Naive thymus-derived CD4-positive, alpha-beta T cell (primary cell): ENCODE results near the gene S100A4. TPM values are rescaled to one million over a fixed set of nuclear protein-coding genes. Genes with fewer than 3 reads are reported as not detected.

Experiments
- ATAC-seq: fragments of 150-1000 bp; cut with Tn5 transposase; 2 replicates; pipeline ENCODE4 v1.10.0; 2021; ENCODE audit warnings: mild to moderate bottlenecking, moderate library complexity
- CTCF ChIA-PET: fragments of 350-600 bp; sonication (Branson Sonifier 250); formaldehyde crosslinking; loops from one replicate; lab custom pipeline; 2021; ENCODE audit warnings: antibody characterized with exemption; lab: Charles Lee
- POLR2A ChIA-PET: fragments of 350-600 bp; sonication (Branson Sonifier 250); formaldehyde crosslinking; loops from one replicate; lab custom pipeline; 2021; ENCODE audit warnings: antibody characterized with exemption, inconsistent platforms; lab: Charles Lee
- DNase-seq, 9 donors: peaks; one replicate each; pipeline versions ENCODE4 v3.0.0 to v3.0.0-alpha.2; 2020 to 2022; ENCODE audit warnings: mixed read lengths in 1 of 9
- H3K27ac ChIP-seq: one replicate; pipeline ENCODE4 v1.7.0; 2013; ENCODE audit warnings: mild to moderate bottlenecking, low read depth, low read length, moderate library complexity
- H3K27me3 ChIP-seq, 2 donors: one replicate each; pipeline ENCODE4 v1.7.0; 2013; ENCODE audit warnings: low read length in 2 of 2, mild to moderate bottlenecking in 2 of 2, moderate library complexity in 2 of 2; ENCODE audit not compliant: control insufficient read depth in 2 of 2, insufficient read depth in 2 of 2
- H3K36me3 ChIP-seq, 3 experiments: 1 replicate in 2 of 3; 2 replicates in 1 of 3; pipeline ENCODE4 v1.7.0; 2013; ENCODE audit warnings: low read length in 3 of 3, mild to moderate bottlenecking in 3 of 3, moderate library complexity in 1 of 3; ENCODE audit not compliant: insufficient read depth in 3 of 3, control insufficient read depth in 2 of 3
- H3K4me1 ChIP-seq, 2 donors: one replicate each; pipeline ENCODE4 v1.7.0; 2013; ENCODE audit warnings: low read length in 2 of 2, mild to moderate bottlenecking in 2 of 2, moderate library complexity in 1 of 2; ENCODE audit not compliant: control insufficient read depth in 2 of 2, insufficient read depth in 2 of 2
- H3K4me3 ChIP-seq: 2 replicates; pipeline ENCODE4 v1.7.0; 2013; ENCODE audit warnings: mild to moderate bottlenecking, low read length
- H3K9me3 ChIP-seq, 3 experiments: 1 replicate in 2 of 3; 2 replicates in 1 of 3; pipeline ENCODE4 v1.7.0; 2013; ENCODE audit warnings: low read length in 3 of 3; ENCODE audit not compliant: control insufficient read depth in 2 of 3
- H3K27ac Mint-ChIP-seq, 9 donors: one replicate each; pipeline ENCODE4 v1.8.0; 2020 to 2022; ENCODE audit warnings: mixed read lengths in 9 of 9, mild to moderate bottlenecking in 8 of 9, moderate library complexity in 5 of 9, inconsistent platforms in 2 of 9
- H3K27me3 Mint-ChIP-seq, 5 donors: one replicate each; pipeline ENCODE4 v1.8.0; 2021 to 2022; ENCODE audit warnings: mixed read lengths in 5 of 5, mild to moderate bottlenecking in 1 of 5
- H3K36me3 Mint-ChIP-seq, 5 donors: one replicate each; pipeline ENCODE4 v1.8.0; 2020 to 2022; ENCODE audit warnings: mixed read lengths in 5 of 5, mild to moderate bottlenecking in 3 of 5, inconsistent platforms in 1 of 5
- H3K4me1 Mint-ChIP-seq, 7 donors: one replicate each; pipeline ENCODE4 v1.8.0; 2020 to 2022; ENCODE audit warnings: mixed read lengths in 7 of 7, mild to moderate bottlenecking in 3 of 7, inconsistent platforms in 1 of 7
- H3K4me3 Mint-ChIP-seq, 10 donors: one replicate each; pipeline ENCODE4 v1.8.0; 2020 to 2022; ENCODE audit warnings: mild to moderate bottlenecking in 10 of 10, mixed read lengths in 10 of 10, moderate library complexity in 6 of 10, inconsistent platforms in 2 of 10
- H3K9me3 Mint-ChIP-seq, 11 donors: one replicate each; pipeline ENCODE4 v1.8.0; 2020 to 2022; ENCODE audit warnings: mixed read lengths in 11 of 11, mild to moderate bottlenecking in 4 of 11, inconsistent platforms in 1 of 11, moderate library complexity in 1 of 11
- intact Hi-C, 2 donors: fragments of 100-400 bp; cut with micrococcal nuclease; formaldehyde crosslinking; loops; one replicate each; pipeline ENCODE4 v1.15.1; 2023
- polyA plus RNA-seq, 2 donors: library from polyadenylated mRNA; unstranded; fragments of 300-500 nt; fragmentation: Illumina TruSeq; gene quantifications; one replicate each; pipeline ENCODE4 v1.2.3, GENCODE V29; 2021
- total RNA-seq, 6 experiments: library from RNA in 5 of 6; stranded (reverse) in 5 of 6; gene quantifications; 1 replicate in 5 of 6; 2 replicates in 1 of 6; pipeline ENCODE4 v1.2.3 and lab custom pipeline; 2021 to 2026

The S100A4 gene
- total and polyA plus RNA-seq, 7 experiments from 2014 or later, result 54.0 to 766 (median 259) TPM

GRCh38 chr1:153506831-153507413 is 38.7 kb downstream of the S100A4 start:
- H3K4me3 ChIP-seq, result no peak overlapping the region
- H3K36me3 ChIP-seq, result no peaks in the 10 kb centered on the region
- ChIA-PET POLR2A (interaction anchor here (0.6 kb wide), 1 partner anchor 12 kb away, joined by 3 read pairs; no protein-coding TSS in a partner anchor), CTCF (interaction anchor here (0.8 to 5.3 kb wide), 2 partner anchors 25 to 64 kb away, joined by 3 to 119 read pairs; no protein-coding TSS in a partner anchor)
- H3K9me3 Mint-ChIP-seq, result peaks cover 0 to 1% (median 0%) of the 10 kb centered on the region in 11 donors
- no peak overlapping the region for H3K27ac ChIP-seq
- ATAC-seq, result no peak
- H3K27me3 ChIP-seq, result no peaks in the 10 kb centered on the region
- intact Hi-C loops, result no loop called here
- H3K4me1 ChIP-seq, result peaks cover 3 to 4% of the 10 kb centered on the region in 2 donors
- H3K36me3 Mint-ChIP-seq, result no peaks in the 10 kb centered on the region
- DNase-seq, result no peak
- H3K27me3 Mint-ChIP-seq, result peaks cover 0 to 3% (median 2%) of the 10 kb centered on the region in 5 donors
- no peaks in the 10 kb centered on the region for H3K9me3 ChIP-seq
- H3K4me1 Mint-ChIP-seq, result peaks cover 0 to 15% (median 5%) of the 10 kb centered on the region in 7 donors
- H3K27ac Mint-ChIP-seq, result no peak overlapping the region
- no peak overlapping the region for H3K4me3 Mint-ChIP-seq

- H3K27me3 Mint-ChIP-seq, result peaks cover 0 to 3% (median 3%) of the 10 kb centered on the region in 5 donors
- CTCF ChIA-PET, result interaction anchor here (0.8 kb wide), 1 partner anchor 26 kb away, joined by 3 read pairs; no protein-coding TSS in a partner anchor
- intact Hi-C loops, result no loop called here
Measured at GRCh38 chr1:153506386-153506785, 39.2 kb downstream of the S100A4 start.

GRCh38 chr1:153505576-153505975 is 40.0 kb downstream of the S100A4 start:
- Mint-ChIP-seq H3K27me3 (peaks cover 0 to 9% (median 3%) of the 10 kb centered on the region in 5 donors), H3K4me1 (peaks cover 0 to 5% (median 0%) of the 10 kb centered on the region in 7 donors), H3K9me3 (peaks cover 0 to 1% (median 0%) of the 10 kb centered on the region in 11 donors), H3K4me3 (no peak overlapping the region), H3K36me3 (no peaks in the 10 kb centered on the region), H3K27ac (no peak overlapping the region)
- Histone ChIP-seq H3K9me3 (no peaks in the 10 kb centered on the region), H3K27ac (no peak overlapping the region), H3K27me3 (no peaks in the 10 kb centered on the region), H3K4me3 (no peak overlapping the region), H3K36me3 (no peaks in the 10 kb centered on the region), H3K4me1 (no peaks in the 10 kb centered on the region)
- ATAC-seq, result no peak
- intact Hi-C loops, result no loop called here
- ChIA-PET POLR2A (interaction anchor here (0.6 kb wide), 1 partner anchor 1453 kb away, joined by 3 read pairs; no protein-coding TSS in a partner anchor), CTCF (no interaction called here)
- DNase-seq, result no peak

More at GRCh38 chr1:153506386-153506785, 39.2 kb downstream of the S100A4 start:
- ATAC-seq, result no peak
- Histone ChIP-seq H3K27me3 (no peaks in the 10 kb centered on the region), H3K27ac (no peak overlapping the region), H3K9me3 (no peaks in the 10 kb centered on the region), H3K4me3 (no peak overlapping the region), H3K36me3 (no peaks in the 10 kb centered on the region), H3K4me1 (peaks cover 3 to 4% of the 10 kb centered on the region in 2 donors)
- Mint-ChIP-seq H3K27ac (no peak overlapping the region), H3K9me3 (peaks cover 0 to 1% (median 0%) of the 10 kb centered on the region in 11 donors), H3K4me1 (peaks cover 0 to 14% (median 5%) of the 10 kb centered on the region in 7 donors), H3K4me3 (no peak overlapping the region), H3K36me3 (no peaks in the 10 kb centered on the region)
- POLR2A ChIA-PET, result no interaction called here
- DNase-seq, result no peak

- no peak overlapping the region for H3K27ac Mint-ChIP-seq
- ChIA-PET CTCF (no interaction called here), POLR2A (no interaction called here)
- no peaks in the 10 kb centered on the region for H3K4me1 ChIP-seq
- no peak for ATAC-seq
- peaks cover 0 to 1% (median 0%) of the 10 kb centered on the region in 7 donors for H3K4me1 Mint-ChIP-seq
- H3K4me3 Mint-ChIP-seq, result no peak overlapping the region
- H3K9me3 Mint-ChIP-seq, result peaks cover 0 to 1% (median 0%) of the 10 kb centered on the region in 11 donors
- DNase-seq, result no peak
- H3K36me3 ChIP-seq, result no peaks in the 10 kb centered on the region
- H3K36me3 Mint-ChIP-seq, result no peaks in the 10 kb centered on the region
- no peaks in the 10 kb centered on the region for H3K9me3 ChIP-seq
- no peak overlapping the region for H3K27ac ChIP-seq
- intact Hi-C loops, result no loop called here
- no peak overlapping the region for H3K4me3 ChIP-seq
- no peaks in the 10 kb centered on the region for H3K27me3 ChIP-seq
- H3K27me3 Mint-ChIP-seq, result peaks cover 5 to 23% (median 12%) of the 10 kb centered on the region in 5 donors
Measured at GRCh38 chr1:153503766-153504165, 41.8 kb downstream of the S100A4 start.

- Histone ChIP-seq H3K9me3 (no peaks in the 10 kb centered on the region), H3K27ac (no peak overlapping the region), H3K4me3 (no peak overlapping the region), H3K36me3 (no peaks in the 10 kb centered on the region), H3K4me1 (no peaks in the 10 kb centered on the region), H3K27me3 (peaks cover 0 to 3% of the 10 kb centered on the region in 2 donors)
- Mint-ChIP-seq H3K27ac (no peak overlapping the region), H3K9me3 (peaks cover 0 to 3% (median 0%) of the 10 kb centered on the region in 11 donors), H3K36me3 (no peaks in the 10 kb centered on the region), H3K27me3 (peaks cover 10 to 47% (median 16%) of the 10 kb centered on the region in 5 donors), H3K4me3 (no peak overlapping the region), H3K4me1 (peaks cover 0 to 3% (median 0%) of the 10 kb centered on the region in 7 donors)
- POLR2A ChIA-PET, result no interaction called here
- intact Hi-C loops, result no loop called here
- CTCF ChIA-PET, result interaction anchor here (1.9 kb wide), 1 partner anchor 147 kb away, joined by 4 read pairs; no protein-coding TSS in a partner anchor
- no peak for DNase-seq
- ATAC-seq, result no peak
Measured at GRCh38 chr1:153498746-153499145, 46.9 kb downstream of the S100A4 start.

GRCh38 chr1:153495536-153495935 is 50.1 kb downstream of the S100A4 start:
- ChIA-PET POLR2A (no interaction called here), CTCF (interaction anchor here (1.0 to 6.2 kb wide), 8 partner anchors 10 to 145 kb away, joined by 3 to 51 read pairs (median 4); no protein-coding TSS in a partner anchor)
- Mint-ChIP-seq H3K27me3 (peaks cover 9 to 49% (median 21%) of the 10 kb centered on the region in 5 donors), H3K27ac (no peak overlapping the region), H3K4me3 (no peak overlapping the region), H3K9me3 (peaks cover 0 to 2% (median 0%) of the 10 kb centered on the region in 11 donors), H3K36me3 (no peaks in the 10 kb centered on the region), H3K4me1 (peaks cover 0 to 5% (median 0%) of the 10 kb centered on the region in 7 donors)
- Histone ChIP-seq H3K27ac (no peak overlapping the region), H3K4me1 (no peaks in the 10 kb centered on the region), H3K27me3 (peaks cover 0 to 3% of the 10 kb centered on the region in 2 donors), H3K9me3 (no peaks in the 10 kb centered on the region), H3K36me3 (no peaks in the 10 kb centered on the region), H3K4me3 (no peak overlapping the region)
- ATAC-seq, result no peak
- intact Hi-C loops, result loop anchor here (1.0 to 2.0 kb wide), 2 partner anchors 95 to 143 kb away; no protein-coding TSS in a partner anchor
- DNase-seq, result no peak
